ENCODE measurements around the gene FUBP1. TPM values are rescaled to one million over a fixed set of nuclear protein-coding genes. Genes with fewer than 3 reads are reported as not detected.
A peak's percentile ranks its signal among the peaks of the same experiment; 100 is the strongest.

FUBP1 gene
- total and polyA plus RNA-seq, 2 of the 13 experiments (the other 11 are each of a cell fraction or from before 2014, with no cell fraction given) = 98.1 to 166 TPM

GRCh38 chr1:77978969-77979876 lies at the start of gene FUBP1 (continued):
- no peak for TF ChIP-seq PRDM10 (CRISPR knock-in tag; IDR thresholded peaks at IDR 0.05; ENCODE audit: low read depth)
- TF ChIP-seq, protein P1, sequence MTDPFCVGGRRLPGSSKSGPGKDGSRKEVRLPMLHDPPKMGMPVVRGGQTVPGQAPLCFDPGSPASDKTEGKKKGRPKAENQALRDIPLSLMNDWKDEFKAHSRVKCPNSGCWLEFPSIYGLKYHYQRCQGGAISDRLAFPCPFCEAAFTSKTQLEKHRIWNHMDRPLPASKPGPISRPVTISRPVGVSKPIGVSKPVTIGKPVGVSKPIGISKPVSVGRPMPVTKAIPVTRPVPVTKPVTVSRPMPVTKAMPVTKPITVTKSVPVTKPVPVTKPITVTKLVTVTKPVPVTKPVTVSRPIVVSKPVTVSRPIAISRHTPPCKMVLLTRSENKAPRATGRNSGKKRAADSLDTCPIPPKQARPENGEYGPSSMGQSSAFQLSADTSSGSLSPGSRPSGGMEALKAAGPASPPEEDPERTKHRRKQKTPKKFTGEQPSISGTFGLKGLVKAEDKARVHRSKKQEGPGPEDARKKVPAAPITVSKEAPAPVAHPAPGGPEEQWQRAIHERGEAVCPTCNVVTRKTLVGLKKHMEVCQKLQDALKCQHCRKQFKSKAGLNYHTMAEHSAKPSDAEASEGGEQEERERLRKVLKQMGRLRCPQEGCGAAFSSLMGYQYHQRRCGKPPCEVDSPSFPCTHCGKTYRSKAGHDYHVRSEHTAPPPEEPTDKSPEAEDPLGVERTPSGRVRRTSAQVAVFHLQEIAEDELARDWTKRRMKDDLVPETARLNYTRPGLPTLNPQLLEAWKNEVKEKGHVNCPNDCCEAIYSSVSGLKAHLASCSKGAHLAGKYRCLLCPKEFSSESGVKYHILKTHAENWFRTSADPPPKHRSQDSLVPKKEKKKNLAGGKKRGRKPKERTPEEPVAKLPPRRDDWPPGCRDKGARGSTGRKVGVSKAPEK (CRISPR knock-in tag; IDR thresholded peaks at IDR 0.05; ENCODE audit: borderline replicate concordance) = no peak
- TF ChIP-seq TCF12 (IDR thresholded peaks at IDR 0.05) = no peak
- TF ChIP-seq TCF12 (CRISPR knock-in tag; IDR thresholded peaks at IDR 0.05) = no peak
- TF ChIP-seq MTF1 (CRISPR knock-in tag; IDR thresholded peaks at IDR 0.05) = no peak
- no peak for TF ChIP-seq JDP2 (CRISPR knock-in tag; IDR thresholded peaks at IDR 0.05; ENCODE audit: borderline replicate concordance)
- TF ChIP-seq ZNF598 (CRISPR knock-in tag; IDR thresholded peaks at IDR 0.05; ENCODE audit: borderline replicate concordance) = no peak
- TF ChIP-seq TBP (CRISPR knock-in tag; IDR thresholded peaks at IDR 0.05) = no peak
- no peak for TF ChIP-seq MED13 (CRISPR knock-in tag; IDR thresholded peaks at IDR 0.05)
- 0 out of 2 replicates have a peak, but pooled peaks have one; percentile 5 for TF ChIP-seq BORCS8-MEF2B (CRISPR knock-in tag; IDR thresholded peaks at IDR 0.05)
- peak; percentile 32; the same call in 1 of the 2 replicates for TF ChIP-seq RXRA (CRISPR knock-in tag; IDR thresholded peaks at IDR 0.05)
- TF ChIP-seq HMG20B (CRISPR knock-in tag; conservative IDR thresholded peaks at IDR 0.05) = no peak
- TF ChIP-seq ISL2 (CRISPR knock-in tag; IDR thresholded peaks at IDR 0.05) = peak; percentile 44; the same call in 1 of the 2 replicates
- TF ChIP-seq ZNF296 (CRISPR knock-in tag; conservative IDR thresholded peaks at IDR 0.05) = no peak
- TF ChIP-seq CREB1 (IDR thresholded peaks at IDR 0.05) = peak; percentile 83
- TF ChIP-seq CREB1 (CRISPR knock-in tag; IDR thresholded peaks at IDR 0.05) = peak; percentile 76
- TF ChIP-seq HOXD1 (CRISPR knock-in tag; IDR thresholded peaks at IDR 0.05) = no peak
- peak; percentile 94 for TF ChIP-seq ASH2L (IDR thresholded peaks at IDR 0.05; ENCODE audit: insufficient read length, low read depth, low read length)
- TF ChIP-seq KAT7 (CRISPR knock-in tag; IDR thresholded peaks at IDR 0.05; ENCODE audit: borderline replicate concordance) = peak; percentile 45; the same call in 1 of the 2 replicates
- TF ChIP-seq, protein P2, sequence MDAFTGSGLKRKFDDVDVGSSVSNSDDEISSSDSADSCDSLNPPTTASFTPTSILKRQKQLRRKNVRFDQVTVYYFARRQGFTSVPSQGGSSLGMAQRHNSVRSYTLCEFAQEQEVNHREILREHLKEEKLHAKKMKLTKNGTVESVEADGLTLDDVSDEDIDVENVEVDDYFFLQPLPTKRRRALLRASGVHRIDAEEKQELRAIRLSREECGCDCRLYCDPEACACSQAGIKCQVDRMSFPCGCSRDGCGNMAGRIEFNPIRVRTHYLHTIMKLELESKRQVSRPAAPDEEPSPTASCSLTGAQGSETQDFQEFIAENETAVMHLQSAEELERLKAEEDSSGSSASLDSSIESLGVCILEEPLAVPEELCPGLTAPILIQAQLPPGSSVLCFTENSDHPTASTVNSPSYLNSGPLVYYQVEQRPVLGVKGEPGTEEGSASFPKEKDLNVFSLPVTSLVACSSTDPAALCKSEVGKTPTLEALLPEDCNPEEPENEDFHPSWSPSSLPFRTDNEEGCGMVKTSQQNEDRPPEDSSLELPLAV (CRISPR knock-in tag; conservative IDR thresholded peaks at IDR 0.05; ENCODE audit: low read depth) = no peak
- TF ChIP-seq MED8 (CRISPR knock-in tag; IDR thresholded peaks at IDR 0.05; ENCODE audit: insufficient replicate concordance) = peak; percentile 51
- no peak for TF ChIP-seq SP2 (CRISPR knock-in tag; IDR thresholded peaks at IDR 0.05)
